Suprapubic skin (tissue), 4 donors: ENCODE data around the gene PLB1.

ENCODE experiments used
- CTCF ChIP-seq, 2 donors: fragments of 200-600 bp in 1 of 2; fragments of 450-650 bp in 1 of 2; sonication (generic) in 1 of 2; IDR thresholded peaks; one replicate each; pipeline ENCODE4 v1.5.1; 2016 to 2019; ENCODE audit warnings: antibody characterized with exemption in 2 of 2, mild to moderate bottlenecking in 1 of 2, moderate library complexity in 1 of 2
- POLR2A ChIP-seq, 2 donors: fragments of 450-650 bp; IDR thresholded peaks; one replicate each; pipeline ENCODE4 v1.6.1; 2017; ENCODE audit warnings: antibody characterized with exemption in 2 of 2, mild to moderate bottlenecking in 2 of 2, moderate library complexity in 2 of 2
- POLR2AphosphoS5 ChIP-seq, 3 donors: sonication (generic); formaldehyde crosslinking; IDR thresholded peaks; one replicate each; pipeline ENCODE4 v1.6.1; 2017; ENCODE audit warnings: antibody characterized with exemption in 3 of 3

GRCh38 chr2:28594000-28594331, 98.1 kb downstream of the PLB1 start:
- TF ChIP-seq POLR2A (IDR thresholded peaks at IDR 0.05) (no peak), CTCF (IDR thresholded peaks at IDR 0.05) (no peak), POLR2AphosphoS5 (IDR thresholded peaks at IDR 0.05) (no peak)
